Loucy (cell line): ENCODE results near the gene ATN1.

Experiments
- H2AFZ ChIP-seq: fragments of 200-600 bp; sonication (generic); 2 replicates; pipeline ENCODE4 v1.6.0; 2016; ENCODE audit warnings: antibody characterized with exemption, mild to moderate bottlenecking, low read length, moderate library complexity
- H3F3A ChIP-seq: fragments of 200-600 bp; 2 replicates; pipeline ENCODE4 v1.6.0; 2016; ENCODE audit warnings: antibody characterized with exemption, low read depth, mild to moderate bottlenecking
- H3K27me3 ChIP-seq: fragments of 200-600 bp; sonication (generic); 2 replicates; pipeline ENCODE4 v1.6.1; 2014; ENCODE audit warnings: low read length, mild to moderate bottlenecking; ENCODE audit not compliant: insufficient read depth, poor library complexity, severe bottlenecking
- H3K36me3 ChIP-seq: fragments of 200-600 bp; sonication (generic); 2 replicates; pipeline ENCODE4 v1.6.1; 2016; ENCODE audit warnings: low read length; ENCODE audit not compliant: insufficient read depth
- H3K4me1 ChIP-seq: fragments of 200-600 bp; sonication (generic); 2 replicates; pipeline ENCODE4 v1.5.1; 2014; ENCODE audit warnings: low read length, mild to moderate bottlenecking; ENCODE audit not compliant: insufficient read depth, poor library complexity, severe bottlenecking
- H3K4me2 ChIP-seq: fragments of 200-600 bp; sonication (generic); 2 replicates; pipeline ENCODE4 v1.6.0; 2014; ENCODE audit warnings: antibody characterized with exemption, low read length, low read depth, mild to moderate bottlenecking; ENCODE audit not compliant: poor library complexity, severe bottlenecking
- H3K4me3 ChIP-seq: fragments of 200-600 bp; sonication (generic); 2 replicates; pipeline ENCODE4 v1.5.1; 2014; ENCODE audit warnings: low read length, mild to moderate bottlenecking, mixed read lengths; ENCODE audit not compliant: poor library complexity, severe bottlenecking
- H3K79me2 ChIP-seq: fragments of 200-600 bp; sonication (generic); 2 replicates; pipeline ENCODE4 v1.6.1; 2014; ENCODE audit warnings: low read length; ENCODE audit not compliant: insufficient read depth
- H3K9ac ChIP-seq: fragments of 200-600 bp; sonication (generic); 2 replicates; pipeline ENCODE4 v1.6.0; 2014; ENCODE audit warnings: mild to moderate bottlenecking, low read depth, low read length, moderate library complexity; ENCODE audit not compliant: poor library complexity, severe bottlenecking
- H3K9me2 ChIP-seq: fragments of 200-600 bp; sonication (generic); replicated peaks from 2 replicates; pipeline ENCODE4 v1.6.1; 2016; ENCODE audit warnings: low read depth, low read length, mixed read lengths
- H3K9me3 ChIP-seq: fragments of 200-600 bp; sonication (generic); 2 replicates; pipeline ENCODE4 v1.6.1; 2014; ENCODE audit warnings: mild to moderate bottlenecking, antibody characterized with exemption, low read length, low read depth; ENCODE audit not compliant: insufficient read depth
- H4K20me1 ChIP-seq: fragments of 200-600 bp; sonication (generic); 2 replicates; pipeline ENCODE4 v1.6.0; 2014; ENCODE audit warnings: antibody characterized with exemption, low read length, mild to moderate bottlenecking; ENCODE audit not compliant: insufficient read depth, poor library complexity, severe bottlenecking
- EZH2phosphoT487 ChIP-seq: fragments of 200-600 bp; IDR thresholded peaks from 2 replicates; pipeline ENCODE4 v1.6.1; 2018; ENCODE audit warnings: antibody characterized with exemption, mild to moderate bottlenecking, moderate library complexity, borderline replicate concordance
- TF ChIP-seq, protein P1 (sequence below): fragments of 200-600 bp; sonication (generic); conservative IDR thresholded peaks from 2 replicates; pipeline ENCODE4 v1.5.1; 2014; ENCODE audit warnings: mild to moderate bottlenecking, antibody characterized with exemption, low read length

Gene ATN1

DNA sequence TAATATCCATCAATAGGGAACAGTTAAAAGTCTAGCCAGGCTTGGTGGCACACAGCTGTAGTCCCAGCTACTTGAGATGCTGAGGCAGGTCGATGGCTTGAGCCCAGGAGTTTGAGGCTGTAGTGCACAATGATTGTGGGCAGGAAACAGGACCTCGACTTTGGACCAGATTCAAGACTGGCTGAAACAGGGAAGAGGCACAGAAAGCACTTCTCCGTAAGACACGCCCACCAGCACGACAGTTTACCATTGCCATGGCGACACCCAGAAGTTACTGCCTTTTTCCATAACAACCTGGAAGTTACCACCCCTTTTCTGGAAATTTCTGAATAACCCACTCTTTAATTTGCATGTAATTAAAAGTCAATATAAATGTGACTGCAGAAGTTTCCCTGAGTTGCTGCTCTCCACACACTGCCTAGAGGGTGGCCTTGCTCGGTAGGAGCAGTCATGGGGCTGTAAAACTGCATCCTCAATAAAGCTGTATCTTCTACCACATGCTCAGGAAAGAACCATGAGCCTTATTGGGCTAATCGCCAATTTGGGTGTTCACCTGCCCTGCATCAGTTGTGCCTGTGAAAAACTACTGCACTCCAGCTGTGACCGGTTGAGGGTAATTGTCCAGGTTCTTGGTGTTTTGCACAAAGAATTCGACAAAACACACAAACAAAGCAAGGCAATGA, 27.8 kb upstream of the ATN1 start:
- Histone ChIP-seq H3K36me3 (no peaks in the 10 kb centered on the region), H3F3A (no peaks in the 10 kb centered on the region; the same call in 1 of the 2 replicates), H3K4me2 (peak overlapping the region; percentile 9), H3K9me2 (no peaks in the 10 kb centered on the region), H3K79me2 (no peaks in the 10 kb centered on the region), H3K27me3 (no peaks in the 10 kb centered on the region), H3K4me1 (peaks cover 26% of the 10 kb centered on the region), H3K9me3 (no peaks in the 10 kb centered on the region), H3K9ac (no peak overlapping the region), H3K4me3 (no peak overlapping the region), H4K20me1 (no peaks in the 10 kb centered on the region), H2AFZ (no peak overlapping the region)
- TF ChIP-seq, protein P1, sequence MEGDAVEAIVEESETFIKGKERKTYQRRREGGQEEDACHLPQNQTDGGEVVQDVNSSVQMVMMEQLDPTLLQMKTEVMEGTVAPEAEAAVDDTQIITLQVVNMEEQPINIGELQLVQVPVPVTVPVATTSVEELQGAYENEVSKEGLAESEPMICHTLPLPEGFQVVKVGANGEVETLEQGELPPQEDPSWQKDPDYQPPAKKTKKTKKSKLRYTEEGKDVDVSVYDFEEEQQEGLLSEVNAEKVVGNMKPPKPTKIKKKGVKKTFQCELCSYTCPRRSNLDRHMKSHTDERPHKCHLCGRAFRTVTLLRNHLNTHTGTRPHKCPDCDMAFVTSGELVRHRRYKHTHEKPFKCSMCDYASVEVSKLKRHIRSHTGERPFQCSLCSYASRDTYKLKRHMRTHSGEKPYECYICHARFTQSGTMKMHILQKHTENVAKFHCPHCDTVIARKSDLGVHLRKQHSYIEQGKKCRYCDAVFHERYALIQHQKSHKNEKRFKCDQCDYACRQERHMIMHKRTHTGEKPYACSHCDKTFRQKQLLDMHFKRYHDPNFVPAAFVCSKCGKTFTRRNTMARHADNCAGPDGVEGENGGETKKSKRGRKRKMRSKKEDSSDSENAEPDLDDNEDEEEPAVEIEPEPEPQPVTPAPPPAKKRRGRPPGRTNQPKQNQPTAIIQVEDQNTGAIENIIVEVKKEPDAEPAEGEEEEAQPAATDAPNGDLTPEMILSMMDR = no peak
- TF ChIP-seq EZH2phosphoT487 = no peak

DNA sequence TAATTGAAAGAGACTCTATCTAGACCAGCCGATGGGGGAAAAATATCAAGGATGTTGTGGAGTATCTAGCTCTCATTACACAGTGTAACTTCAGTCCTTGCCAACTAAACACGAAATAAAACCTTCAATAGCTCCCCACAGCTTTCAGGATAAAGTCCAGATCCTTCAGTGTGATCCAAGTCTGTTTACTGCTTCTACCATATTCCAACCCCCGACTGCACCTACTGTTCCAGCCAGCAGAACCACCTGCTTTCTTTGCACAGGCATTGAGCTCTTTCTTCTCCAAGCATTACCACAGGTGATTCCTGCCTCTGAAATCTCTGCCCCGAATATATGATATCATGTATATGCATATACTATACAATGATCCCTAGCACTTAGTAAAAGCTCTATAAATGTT, 25.3 kb upstream of the ATN1 start:
- Histone ChIP-seq H4K20me1 (no peaks in the 10 kb centered on the region), H3K79me2 (no peaks in the 10 kb centered on the region), H3K4me1 (peaks cover 32% of the 10 kb centered on the region), H3K27me3 (no peaks in the 10 kb centered on the region), H3K36me3 (no peaks in the 10 kb centered on the region), H3K4me2 (no peak overlapping the region), H2AFZ (no peak overlapping the region), H3F3A (no peaks in the 10 kb centered on the region; the same call in 1 of the 2 replicates), H3K9me2 (no peaks in the 10 kb centered on the region), H3K9ac (no peak overlapping the region), H3K4me3 (no peak overlapping the region), H3K9me3 (no peaks in the 10 kb centered on the region)
- TF ChIP-seq EZH2phosphoT487 = no peak
- TF ChIP-seq, protein P1 = no peak

DNA sequence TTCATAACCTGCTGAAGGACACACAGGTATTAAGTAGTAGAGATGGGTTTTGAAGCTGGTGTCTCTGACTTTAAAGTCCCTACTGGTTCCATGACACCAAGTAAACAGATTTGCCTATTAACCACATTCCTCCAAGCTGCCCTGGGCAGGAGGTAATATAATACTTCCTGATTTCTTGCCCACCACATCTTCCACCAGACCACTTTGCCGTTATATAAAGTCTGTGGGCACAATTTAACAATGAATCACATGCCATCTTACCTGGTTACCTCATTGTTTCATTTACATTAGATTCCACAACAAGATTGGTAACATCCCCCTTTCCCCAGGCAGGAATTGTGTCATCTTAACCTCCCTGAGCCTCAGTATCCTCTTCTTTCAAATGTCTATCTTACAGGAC, 24.0 kb upstream of the ATN1 start:
- Histone ChIP-seq H3K9ac (peak overlapping the region; percentile 79), H3K4me3 (peak overlapping the region; percentile 91)

More for the DNA sequence above, 24.0 kb upstream of the ATN1 start:
- H4K20me1 ChIP-seq = no peaks in the 10 kb centered on the region
- H2AFZ ChIP-seq = peak overlapping the region; percentile 82
- no peaks in the 10 kb centered on the region for H3K36me3 ChIP-seq
- peak overlapping the region; percentile 78 for H3K4me2 ChIP-seq
- H3K27me3 ChIP-seq = no peaks in the 10 kb centered on the region
- no peaks in the 10 kb centered on the region for H3K79me2 ChIP-seq
- no peaks in the 10 kb centered on the region for H3K9me2 ChIP-seq
- H3F3A ChIP-seq = no peaks in the 10 kb centered on the region; the same call in 1 of the 2 replicates
- peaks cover 32% of the 10 kb centered on the region for H3K4me1 ChIP-seq
- H3K9me3 ChIP-seq = no peaks in the 10 kb centered on the region
- TF ChIP-seq EZH2phosphoT487 = no peak
- TF ChIP-seq, protein P1 = no peak
